Ectodermal cell (in vitro differentiated cells): Measurements from ENCODE around the gene ZNF600.
"Not testable (repeated sequence)": the region's sequence is repeated elsewhere in the genome, so short reads cannot be mapped to it uniquely, and the experiment has no call there.

Experiments used
- H3K27ac ChIP-seq: 2 replicates; pipeline ENCODE4 v1.7.0; 2013; ENCODE audit warnings: mild to moderate bottlenecking, low read depth, low read length; ENCODE audit not compliant: insufficient read depth, poor library complexity, severe bottlenecking
- H3K27me3 ChIP-seq: 2 replicates; pipeline ENCODE4 v1.7.0; 2013; ENCODE audit warnings: mild to moderate bottlenecking, low read length; ENCODE audit not compliant: insufficient read depth, control insufficient read depth, poor library complexity, severe bottlenecking
- H3K36me3 ChIP-seq: one replicate; pipeline ENCODE4 v1.7.0; 2013; ENCODE audit warnings: low read length; ENCODE audit not compliant: control insufficient read depth, insufficient read depth
- H3K4me1 ChIP-seq: one replicate; pipeline ENCODE4 v1.7.0; 2013; ENCODE audit warnings: low read length; ENCODE audit not compliant: control insufficient read depth, insufficient read depth
- H3K4me3 ChIP-seq: 2 replicates; pipeline ENCODE4 v1.7.0; 2013; ENCODE audit warnings: low read depth, low read length, control low read depth; ENCODE audit not compliant: insufficient read depth
- H3K9me3 ChIP-seq: 2 replicates; pipeline ENCODE4 v1.7.0; 2013; ENCODE audit warnings: mild to moderate bottlenecking, low read length, moderate library complexity; ENCODE audit not compliant: control insufficient read depth
- WGBS, 2 experiments: methylation state at CpG; one replicate each; pipeline ENCODE4 v1.1.7; 2013; ENCODE audit warnings: missing lambda C conversion rate in 2 of 2; 5-methylcytosine and 5-hydroxymethylcytosine counted together

Gene ZNF600

DNA sequence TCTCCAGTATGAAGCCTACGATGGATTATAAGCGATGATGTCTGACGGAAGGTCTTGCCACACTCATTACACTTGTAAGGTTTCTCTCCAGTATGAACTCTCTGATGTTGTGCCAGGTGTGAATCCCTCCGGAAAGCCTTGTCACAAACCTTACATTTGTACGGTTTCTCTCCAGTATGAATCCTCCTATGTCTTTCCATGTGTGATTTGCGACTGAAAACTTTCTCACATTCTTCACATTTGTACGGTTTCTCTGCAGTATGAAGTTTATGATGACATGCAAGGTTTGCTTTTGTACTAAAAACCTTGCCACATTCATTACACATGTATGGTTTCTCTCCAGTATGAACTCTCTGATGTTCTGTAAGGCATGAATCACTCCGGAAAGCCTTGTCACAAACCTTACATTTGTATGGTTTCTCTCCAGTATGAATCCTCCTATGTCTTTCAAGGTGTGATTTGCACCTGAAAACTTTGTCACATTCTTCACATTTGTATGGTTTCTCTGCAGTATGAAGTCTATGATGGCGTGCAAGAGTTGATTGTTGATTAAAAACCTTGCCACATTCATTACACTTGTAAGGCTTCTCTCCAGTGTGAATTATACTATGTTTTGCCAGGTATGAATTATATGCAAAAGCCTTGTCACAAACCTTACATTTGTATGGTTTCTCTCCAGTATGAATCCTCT, 13.5 kb upstream of the ZNF600 start:
- not testable (repeated sequence) for H3K4me1 ChIP-seq, H3K27me3 ChIP-seq, H3K27ac ChIP-seq, H3K9me3 ChIP-seq, H3K4me3 ChIP-seq
- 94% methylated on average over 8 to 9 of the region's 9 CpGs for WGBS, 2 experiments
- H3K36me3 ChIP-seq = peaks cover 58% of the 10 kb centered on the region

DNA sequence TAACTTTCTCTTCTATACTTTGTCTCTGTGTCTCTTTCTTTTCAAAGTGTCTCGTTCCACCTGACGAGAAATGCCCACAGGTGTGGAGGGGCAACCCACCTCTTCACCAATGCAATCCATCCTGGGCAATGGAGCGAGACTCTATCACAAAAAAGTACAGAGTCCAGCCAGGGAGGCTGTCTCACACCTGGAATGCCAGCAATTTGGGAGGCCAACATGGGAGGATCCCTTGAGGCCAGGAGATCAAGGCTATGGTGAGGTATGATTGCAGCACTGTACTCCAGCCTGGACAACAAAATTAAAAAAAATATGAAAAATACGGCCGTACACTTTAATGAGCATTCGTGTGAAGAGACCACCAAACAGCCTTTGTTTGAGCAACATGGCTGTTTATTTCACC, 2.8 kb upstream of the ZNF600 start:
- Histone ChIP-seq H3K27me3 (peaks cover 17% of the 10 kb centered on the region), H3K4me1 (no peaks in the 10 kb centered on the region), H3K9me3 (no peaks in the 10 kb centered on the region), H3K4me3 (no peak overlapping the region), H3K36me3 (no peaks in the 10 kb centered on the region), H3K27ac (no peak overlapping the region)
- 88 to 90% methylated on average over 6 of the region's 6 CpGs for WGBS, 2 experiments

DNA sequence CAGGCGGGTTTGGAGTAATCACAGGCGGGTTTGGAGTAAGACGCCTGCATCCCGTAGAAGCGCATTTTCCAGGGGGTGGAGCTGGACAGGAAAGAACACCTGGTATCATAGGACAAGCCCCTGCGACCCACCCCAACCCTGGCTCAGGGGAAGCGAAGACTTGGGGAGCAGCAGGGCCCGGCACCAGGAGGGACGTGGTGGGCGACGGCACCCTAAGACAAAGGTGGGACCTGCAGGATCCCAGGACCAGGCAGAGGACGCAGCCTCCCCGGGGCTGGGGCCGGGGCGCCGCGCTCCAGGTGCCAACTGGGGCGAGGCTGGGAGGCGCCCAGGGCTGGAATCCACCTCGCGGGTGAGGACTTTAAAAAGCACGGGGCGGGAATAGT, 520 bp downstream of the ZNF600 start:
- 2 to 4% methylated on average over 23 of the region's 23 CpGs for WGBS, 2 experiments
- Histone ChIP-seq H3K9me3 (no peaks in the 10 kb centered on the region), H3K4me1 (no peaks in the 10 kb centered on the region), H3K36me3 (no peaks in the 10 kb centered on the region), H3K4me3 (peak overlapping the region; percentile 60), H3K27ac (no peak overlapping the region), H3K27me3 (peaks cover 17% of the 10 kb centered on the region)

DNA sequence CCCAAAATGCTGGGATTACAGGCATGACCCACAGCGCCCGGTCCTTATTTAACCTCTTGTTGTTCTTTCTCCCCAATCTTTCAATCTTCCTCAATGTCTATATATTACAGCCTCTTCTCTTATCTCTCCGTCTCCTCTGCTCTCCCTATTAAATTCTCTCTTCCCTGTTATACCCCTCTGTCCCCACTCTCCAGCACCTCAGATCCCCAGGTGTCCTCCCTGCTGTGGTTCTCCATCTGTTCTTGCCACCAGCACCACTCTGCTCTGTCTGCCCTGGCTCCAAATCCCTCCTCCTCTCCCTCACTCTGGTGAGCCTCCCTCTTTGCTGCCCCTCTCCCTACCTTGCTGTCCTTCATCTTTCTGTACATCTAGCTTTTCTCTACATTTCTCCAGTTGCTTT, 1.1 kb downstream of the ZNF600 start:
- H3K36me3 ChIP-seq = no peaks in the 10 kb centered on the region
- no peaks in the 10 kb centered on the region for H3K9me3 ChIP-seq
- WGBS, 2 experiments = 88% methylated on average over 3 of the region's 3 CpGs
- no peaks in the 10 kb centered on the region for H3K4me1 ChIP-seq
- H3K27me3 ChIP-seq = peaks cover 17% of the 10 kb centered on the region
- no peak overlapping the region for H3K4me3 ChIP-seq
- H3K27ac ChIP-seq = no peak overlapping the region

DNA sequence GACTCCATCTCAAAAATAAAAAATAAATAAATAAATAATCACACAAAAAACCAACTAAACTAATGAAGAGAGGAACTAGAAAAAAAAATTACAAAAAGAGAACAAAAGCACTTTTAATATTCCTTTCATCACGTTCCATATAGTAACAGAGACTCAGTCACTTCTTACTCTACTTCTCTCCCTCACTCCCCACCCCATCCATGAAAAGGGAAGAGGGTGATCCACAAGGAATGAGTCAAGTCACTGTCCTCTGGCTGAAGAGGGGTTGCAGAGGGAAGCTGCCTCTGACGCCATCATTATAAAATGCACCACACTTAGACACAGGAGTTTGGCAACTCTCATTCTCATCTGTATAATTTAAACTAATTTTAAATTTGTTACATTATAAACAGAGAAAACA, 3.7 kb downstream of the ZNF600 start:
- H3K36me3 ChIP-seq, H3K4me1 ChIP-seq, H3K27ac ChIP-seq, H3K9me3 ChIP-seq, H3K4me3 ChIP-seq: not testable (repeated sequence)
- WGBS, 2 experiments = 100% methylated on average over 1 of the region's 2 CpGs
- peaks cover 17% of the 10 kb centered on the region for H3K27me3 ChIP-seq

DNA sequence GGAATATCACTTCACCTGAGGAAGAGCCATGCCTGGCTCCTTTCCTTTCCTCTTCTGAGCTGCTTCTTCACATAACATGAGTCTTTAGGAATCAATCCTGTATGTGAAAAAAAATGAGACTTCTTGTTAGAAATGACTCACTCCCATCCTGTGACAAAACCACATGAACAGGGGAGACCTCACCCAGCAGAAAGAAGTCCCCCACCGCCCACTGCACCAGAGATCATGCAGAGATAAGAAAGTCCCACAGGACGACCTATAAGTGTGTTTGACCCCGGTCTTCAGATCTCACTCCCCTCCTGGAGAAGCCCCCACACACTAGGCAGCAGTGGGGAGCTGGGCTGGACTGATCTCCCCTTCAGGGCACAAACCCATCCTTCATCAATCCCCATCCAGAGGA, 7.8 kb downstream of the ZNF600 start:
- 79 to 80% methylated on average over 3 of the region's 3 CpGs for WGBS, 2 experiments
- Histone ChIP-seq H3K9me3 (no peaks in the 10 kb centered on the region), H3K27me3 (no peaks in the 10 kb centered on the region), H3K27ac (no peak overlapping the region), H3K4me3 (no peak overlapping the region), H3K36me3 (no peaks in the 10 kb centered on the region), H3K4me1 (no peaks in the 10 kb centered on the region)

DNA sequence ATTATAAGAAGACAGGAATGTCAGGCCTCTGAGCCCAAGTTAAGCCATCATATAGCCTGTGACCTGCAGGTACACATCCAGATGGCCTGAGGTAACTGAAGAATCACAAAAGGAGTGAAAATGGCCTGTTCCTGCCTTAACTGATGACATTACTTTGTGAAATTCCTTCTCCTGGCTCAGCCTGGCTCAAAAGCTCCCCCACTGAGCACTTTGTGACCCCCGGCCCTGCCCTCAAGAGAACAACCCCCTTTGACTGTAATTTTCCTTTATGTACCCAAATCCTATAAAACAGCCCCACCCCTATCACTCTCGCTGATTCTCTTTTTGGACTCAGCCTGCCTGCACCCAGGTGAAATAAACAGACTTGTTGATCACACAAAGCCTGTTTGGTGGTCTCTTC, 30.1 kb downstream of the ZNF600 start:
- not testable (repeated sequence) for H3K4me1 ChIP-seq, H3K9me3 ChIP-seq, H3K27me3 ChIP-seq, H3K36me3 ChIP-seq, H3K27ac ChIP-seq, H3K4me3 ChIP-seq
- 50 to 51% methylated on average over 2 of the region's 2 CpGs for WGBS, 2 experiments

DNA sequence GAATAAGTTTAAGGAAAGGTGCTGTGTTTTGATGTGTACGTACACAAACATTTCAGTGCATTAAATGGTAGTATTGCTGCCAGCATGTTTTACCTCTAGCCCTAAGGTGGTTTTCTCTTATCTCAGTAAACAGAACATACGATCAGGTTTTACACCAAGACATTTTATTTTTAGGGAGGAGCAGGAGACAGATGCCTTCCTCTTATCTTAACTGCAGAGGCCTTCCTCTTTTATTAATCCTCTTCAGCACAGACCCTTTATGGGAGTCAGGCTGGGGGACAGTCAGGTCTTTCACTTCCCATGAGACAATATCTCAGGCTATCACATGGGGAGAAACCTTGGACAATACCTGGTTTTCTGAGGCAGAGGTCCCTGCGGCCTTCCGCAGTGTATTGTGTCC, 36.8 kb downstream of the ZNF600 start:
- no peaks in the 10 kb centered on the region for H3K36me3 ChIP-seq
- 83 to 85% methylated on average over 2 to 3 of the region's 4 CpGs for WGBS, 2 experiments
- no peaks in the 10 kb centered on the region for H3K27me3 ChIP-seq
- H3K9me3 ChIP-seq = no peaks in the 10 kb centered on the region
- H3K4me1 ChIP-seq = no peaks in the 10 kb centered on the region
- H3K27ac ChIP-seq = no peak overlapping the region
- no peak overlapping the region for H3K4me3 ChIP-seq

DNA sequence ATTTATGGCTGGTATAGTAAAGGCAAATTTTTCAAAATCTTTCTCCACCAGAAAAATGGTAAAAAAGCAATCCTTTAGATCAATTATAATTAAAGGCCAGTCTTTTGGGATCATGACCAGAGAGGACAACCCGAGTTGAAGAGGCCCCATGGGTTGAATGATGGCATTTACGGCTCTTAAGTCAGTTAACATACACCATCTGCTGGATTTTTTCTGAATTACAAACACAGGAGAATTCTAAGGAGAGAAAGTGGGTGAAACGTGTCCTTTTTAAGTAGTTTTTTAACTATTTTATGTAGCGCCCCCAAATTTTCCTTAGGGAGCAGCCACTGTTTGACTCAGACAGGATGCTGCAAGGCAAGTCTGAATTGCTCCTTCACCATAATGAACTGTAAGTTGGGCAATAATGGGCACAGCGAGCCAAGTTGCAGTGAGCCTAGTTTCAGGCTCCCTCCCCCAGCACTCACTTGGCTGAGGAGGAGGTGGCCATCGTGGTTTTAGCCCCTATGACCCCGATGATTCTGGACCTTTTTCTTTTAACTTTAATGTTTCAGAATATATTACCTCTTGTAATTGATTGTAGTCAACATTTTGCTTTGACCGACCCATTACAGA, 38.1 kb downstream of the ZNF600 start:
- Histone ChIP-seq H3K4me3 (no peak overlapping the region), H3K9me3 (no peaks in the 10 kb centered on the region), H3K27ac (no peak overlapping the region), H3K36me3 (no peaks in the 10 kb centered on the region), H3K27me3 (no peaks in the 10 kb centered on the region), H3K4me1 (no peaks in the 10 kb centered on the region)
- WGBS, 2 experiments = 15 to 27% methylated on average over 6 to 8 of the region's 8 CpGs

DNA sequence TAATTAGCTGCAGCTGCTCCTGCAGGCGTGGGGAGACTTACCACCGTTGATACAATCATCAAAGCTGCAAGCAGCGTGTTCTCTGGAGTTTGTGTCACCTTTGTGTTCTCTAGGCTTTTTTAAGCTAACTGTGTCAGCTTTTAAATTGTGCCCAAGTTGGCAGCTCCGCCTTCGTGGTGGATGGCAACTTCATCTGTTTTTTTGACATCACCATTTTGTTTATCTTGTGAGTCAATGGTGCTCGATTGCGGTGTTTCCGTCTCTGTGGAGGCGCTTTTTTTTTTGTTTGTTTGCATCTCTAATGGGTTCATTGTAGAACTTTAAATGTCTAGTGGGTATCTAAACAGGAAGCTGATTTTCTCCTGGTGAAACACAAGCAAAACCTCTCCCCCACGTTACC, 40.7 kb downstream of the ZNF600 start:
- H3K9me3 ChIP-seq, H3K27me3 ChIP-seq, H3K27ac ChIP-seq, H3K36me3 ChIP-seq, H3K4me3 ChIP-seq: not testable (repeated sequence)
- peaks cover 11% of the 10 kb centered on the region for H3K4me1 ChIP-seq
- WGBS, 2 experiments = 88% methylated on average over 9 to 10 of the region's 10 CpGs
